GM12872 (cell line): Measurements from ENCODE around the gene PIGU.

ENCODE experiments used
- CTCF ChIP-seq: IDR thresholded peaks from 3 replicates; pipeline ENCODE4 v1.5.1; 2011; ENCODE audit warnings: low read depth, mild to moderate bottlenecking, low read length, moderate library complexity; ENCODE audit not compliant: insufficient read depth

PIGU gene

GRCh38 chr20:34703424-34704176, 26.7 kb upstream of the PIGU start:
- no peak for TF ChIP-seq CTCF

GRCh38 chr20:34703061-34703423, 26.1 kb upstream of the PIGU start:
- TF ChIP-seq CTCF = no peak

- TF ChIP-seq CTCF = no peak
Observed at GRCh38 chr20:34701405-34702085, 24.7 kb upstream of the PIGU start.

GRCh38 chr20:34693414-34693813, 16.5 kb upstream of the PIGU start:
- TF ChIP-seq CTCF = no peak

- TF ChIP-seq CTCF = no peak
Observed at GRCh38 chr20:34691838-34692237, 14.9 kb upstream of the PIGU start.

- TF ChIP-seq CTCF = no peak
Observed at GRCh38 chr20:34689486-34689885, 12.6 kb upstream of the PIGU start.

- TF ChIP-seq CTCF = no peak
Observed at GRCh38 chr20:34683667-34684066, 6.8 kb upstream of the PIGU start.
